CD4-positive, alpha-beta T cell treated with Interleukin-15 for 4 hours (primary cell): ENCODE results near the gene STK38.
"Not testable (repeated sequence)": the region's sequence is repeated elsewhere in the genome, so short reads cannot be mapped to it uniquely, and the experiment has no call there.

ENCODE experiments used
- DNase-seq: peaks from one replicate; pipeline ENCODE4 v3.0.0-alpha.2; 2020; ENCODE audit warnings: low spot score

Gene STK38

DNA sequence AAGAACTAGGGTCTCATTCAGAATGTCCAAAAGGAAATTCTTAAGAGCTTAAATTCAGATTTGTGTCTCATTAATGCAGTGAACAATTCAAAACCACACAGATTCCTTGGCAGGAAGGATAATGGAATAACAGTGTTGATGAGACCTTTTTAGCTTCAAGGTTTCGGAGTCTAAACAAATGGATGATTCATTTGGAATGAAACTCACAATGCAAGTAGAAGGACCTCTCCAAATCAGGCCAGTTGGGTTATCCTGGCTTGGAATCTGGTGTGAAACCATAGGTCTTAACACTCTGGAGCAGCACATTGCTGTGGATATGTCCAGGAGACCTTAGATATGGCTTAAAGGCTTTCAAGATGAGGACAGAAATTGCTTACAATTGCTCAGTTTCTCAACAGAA, 59.6 kb downstream of the STK38 start:
- no peak for DNase-seq

DNA sequence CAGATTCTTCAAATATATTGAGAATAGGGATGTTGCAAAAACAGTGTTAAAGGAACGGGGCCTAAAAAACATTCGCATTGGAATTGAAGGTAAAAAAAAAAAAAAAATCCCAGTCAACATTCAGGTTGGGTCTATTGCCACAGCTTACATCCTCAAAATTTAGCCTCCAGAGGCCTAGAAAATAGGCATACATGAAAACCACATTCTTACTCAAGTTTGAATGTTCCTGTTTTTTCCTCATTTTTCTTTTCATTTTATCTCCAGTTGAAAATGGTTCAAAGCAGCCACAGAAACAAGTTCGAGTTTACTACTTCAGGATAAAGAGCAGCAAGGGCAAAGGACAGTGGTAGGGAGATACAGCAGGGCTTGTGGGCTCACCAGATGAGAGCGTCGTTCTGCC, 62.5 kb downstream of the STK38 start:
- DNase-seq = no peak

DNA sequence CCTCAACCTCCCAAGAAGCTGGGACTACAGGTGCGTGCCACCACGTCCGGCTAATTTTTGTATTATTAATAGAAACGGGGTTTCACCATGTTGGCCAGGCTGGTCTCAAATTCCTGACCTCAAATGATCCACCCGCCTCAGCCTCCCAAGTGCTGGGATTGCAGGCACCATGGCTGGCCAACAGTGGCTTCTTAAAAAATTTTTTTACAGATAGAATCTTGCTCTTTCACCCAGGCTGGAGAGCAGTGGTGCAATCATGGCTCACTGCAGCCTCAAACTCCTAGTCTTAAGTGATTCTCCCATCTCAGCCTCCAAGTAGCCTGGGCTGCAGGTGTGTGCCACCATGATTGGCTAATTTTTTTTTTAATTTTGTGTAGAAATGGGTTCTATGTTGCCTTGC, 64.0 kb downstream of the STK38 start:
- DNase-seq = not testable (repeated sequence)

DNA sequence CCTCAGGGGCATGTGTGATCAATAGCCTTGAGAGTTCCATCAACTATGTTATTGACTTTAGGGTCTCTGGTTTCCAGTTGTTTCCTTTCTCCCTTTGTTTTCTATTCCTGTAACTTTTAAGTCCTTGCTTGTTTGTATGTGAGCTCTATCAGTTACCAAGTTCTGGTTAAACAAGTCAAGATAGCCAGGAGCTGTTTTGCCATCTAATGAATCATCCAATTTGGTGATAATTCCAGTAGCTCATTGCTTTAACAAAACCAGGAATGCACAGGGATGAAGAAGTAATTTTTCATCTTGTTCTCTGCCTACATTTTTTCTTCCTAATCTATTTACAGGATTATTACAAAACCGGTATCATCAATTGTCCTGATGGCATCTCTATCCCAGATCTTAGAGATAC, 68.0 kb downstream of the STK38 start:
- no peak for DNase-seq

DNA sequence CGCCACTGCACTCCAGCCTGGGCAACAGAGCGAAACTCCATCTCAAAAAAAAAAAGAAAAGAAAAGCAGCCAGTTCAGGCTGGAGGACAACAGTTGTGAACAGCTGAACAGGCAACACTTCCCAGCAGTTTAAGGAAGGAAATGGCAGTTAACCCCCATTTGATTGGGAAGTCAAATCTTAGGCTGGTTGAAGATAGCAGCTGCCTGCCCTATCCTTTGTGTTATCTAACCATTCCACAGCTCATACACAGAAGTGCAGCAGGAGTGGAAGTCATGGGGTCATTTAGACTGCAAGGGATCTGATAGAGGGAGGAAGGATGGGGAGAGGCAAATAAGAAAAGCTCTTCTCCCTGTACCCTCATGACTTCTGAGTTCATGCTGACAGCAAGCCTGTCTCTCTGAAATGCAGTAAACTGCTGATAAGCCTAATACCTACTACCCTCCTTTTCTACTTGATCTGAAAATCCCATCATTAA, 69.2 kb downstream of the STK38 start:
- no peak for DNase-seq

DNA sequence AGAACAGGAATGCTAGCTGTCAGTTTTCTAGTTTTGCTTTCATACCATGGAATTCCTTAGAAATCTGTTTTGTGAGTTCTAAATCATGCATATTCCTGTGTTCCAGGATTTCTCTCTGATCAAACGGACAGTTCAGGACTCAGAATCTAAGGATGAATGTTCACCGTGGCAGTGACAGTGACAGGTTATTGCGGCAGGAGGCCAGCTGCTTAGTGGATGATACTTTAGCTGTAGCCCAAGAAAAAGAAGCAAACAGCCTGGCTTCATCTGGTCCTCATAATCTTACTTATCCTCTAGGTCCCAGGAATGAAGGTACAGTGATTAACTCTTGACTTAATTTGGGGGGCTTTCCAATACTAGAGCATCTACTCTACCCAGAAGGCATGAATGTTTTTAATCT, 77.3 kb downstream of the STK38 start:
- DNase-seq = no peak

DNA sequence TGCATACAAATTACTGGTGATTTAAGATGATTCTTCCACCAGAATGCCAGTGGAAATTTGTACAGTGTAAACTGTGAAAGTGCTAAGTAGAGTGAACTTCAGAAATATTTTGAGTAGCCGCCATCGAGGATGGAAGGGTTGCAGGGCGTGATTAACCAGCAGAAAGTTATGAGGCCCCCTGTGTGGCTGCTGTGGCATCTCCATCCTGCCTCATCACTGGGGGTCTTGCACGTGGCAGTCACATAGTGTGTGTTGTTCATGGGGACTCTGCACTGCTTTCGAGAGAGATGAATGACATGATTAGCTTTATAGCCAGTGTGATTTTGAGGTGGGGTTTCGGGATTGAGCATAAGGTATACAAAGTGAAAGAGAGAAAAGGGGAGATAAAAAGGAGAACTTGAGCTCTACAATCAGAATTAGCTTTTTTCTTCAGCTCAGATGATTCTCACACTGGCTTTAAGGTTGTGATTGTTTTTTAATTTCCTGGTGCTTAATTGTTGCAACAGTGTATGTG, 78.1 kb downstream of the STK38 start:
- DNase-seq = no peak

DNA sequence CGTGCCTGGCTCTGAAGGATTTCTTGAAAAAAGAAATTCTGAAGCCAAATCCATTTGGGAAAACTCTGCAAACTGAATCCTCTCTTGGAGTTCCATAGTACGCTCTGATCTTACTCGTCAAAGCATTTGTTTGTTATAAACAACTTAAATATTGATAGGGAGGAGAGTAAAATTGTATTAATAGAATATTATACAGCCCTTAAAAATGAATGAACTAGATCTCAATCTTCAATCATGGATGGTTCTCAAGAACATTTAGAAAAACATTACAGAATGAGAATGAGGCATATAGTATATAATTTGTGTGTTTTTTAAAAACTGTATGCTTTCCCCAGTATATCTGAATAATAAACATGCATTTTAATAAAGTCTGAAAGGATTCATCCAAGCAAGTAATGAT, 79.7 kb downstream of the STK38 start:
- no peak for DNase-seq

DNA sequence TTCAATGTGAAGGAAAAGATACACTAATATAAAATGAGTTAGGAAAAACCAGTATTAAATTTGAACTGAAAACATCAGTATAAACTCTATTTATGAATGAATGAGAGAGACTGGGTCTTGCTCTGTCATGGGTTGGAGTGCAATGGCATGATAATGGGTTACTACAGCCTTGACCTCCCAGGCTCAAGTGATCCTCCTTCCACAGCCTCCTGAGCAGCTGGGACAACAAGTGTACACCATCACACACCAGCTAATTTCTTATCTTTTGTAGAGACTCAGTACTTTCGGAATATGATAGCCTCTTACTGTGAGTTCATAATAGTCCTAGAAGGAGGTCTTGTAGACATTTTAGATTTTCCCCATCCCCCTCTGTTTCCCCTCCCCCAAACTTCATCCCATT, 83.0 kb downstream of the STK38 start:
- no peak for DNase-seq

DNA sequence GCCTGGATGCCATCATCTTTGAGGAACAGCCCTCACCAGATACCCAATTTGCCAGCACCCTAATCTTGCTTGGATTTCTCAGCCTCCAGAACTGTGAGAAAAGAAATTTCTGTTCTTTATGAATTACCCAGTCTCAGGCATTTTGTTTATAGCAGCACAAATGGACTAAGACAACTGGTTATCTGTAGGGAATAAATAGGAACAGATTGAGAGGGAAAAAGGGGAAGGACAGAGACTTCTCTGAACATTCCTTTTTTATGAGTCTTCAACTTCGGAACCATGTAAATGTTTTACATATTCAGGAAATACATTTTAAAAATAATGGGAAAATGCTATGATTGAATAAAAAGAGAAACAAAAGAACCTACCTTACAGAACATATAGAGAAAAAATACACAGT, 83.6 kb downstream of the STK38 start:
- DNase-seq = no peak

DNA sequence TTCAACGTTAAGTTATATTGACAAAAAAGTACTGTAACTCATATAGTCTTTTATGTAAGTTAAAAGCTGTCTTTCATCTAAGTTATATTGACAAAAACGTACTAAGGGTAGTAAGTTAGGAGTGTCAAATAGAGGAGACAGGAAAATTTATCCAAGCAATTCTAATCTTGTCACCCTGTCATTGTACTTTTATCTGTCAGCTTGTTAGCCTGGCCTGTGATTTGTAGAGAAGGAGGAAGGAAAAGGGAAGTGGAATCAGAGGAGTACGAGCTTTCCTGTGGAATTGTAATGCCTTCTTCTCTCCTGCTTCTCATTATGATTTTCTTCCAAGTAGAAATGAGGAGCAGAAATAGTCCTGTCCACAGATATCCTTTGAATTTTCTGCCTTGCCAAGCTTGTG, 85.6 kb downstream of the STK38 start:
- no peak for DNase-seq

DNA sequence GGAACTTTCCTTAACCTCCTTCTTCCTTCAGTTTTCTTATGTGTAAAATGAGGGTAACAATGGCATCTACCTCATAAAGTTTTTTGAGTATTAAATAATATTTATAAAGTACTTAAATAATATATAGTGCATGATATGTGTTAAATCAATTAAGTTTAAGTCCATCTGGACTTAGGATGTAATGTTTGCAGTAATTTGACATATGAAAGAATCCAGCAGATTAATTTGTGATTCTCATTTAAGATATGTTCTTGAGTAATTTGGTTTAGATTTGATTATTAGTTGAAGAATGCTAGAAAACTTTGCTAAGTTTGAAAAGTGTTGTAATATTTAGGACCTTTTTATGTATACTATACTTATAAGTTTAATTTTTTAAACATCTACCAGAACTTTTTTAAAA, 86.4 kb downstream of the STK38 start:
- no peak for DNase-seq

DNA sequence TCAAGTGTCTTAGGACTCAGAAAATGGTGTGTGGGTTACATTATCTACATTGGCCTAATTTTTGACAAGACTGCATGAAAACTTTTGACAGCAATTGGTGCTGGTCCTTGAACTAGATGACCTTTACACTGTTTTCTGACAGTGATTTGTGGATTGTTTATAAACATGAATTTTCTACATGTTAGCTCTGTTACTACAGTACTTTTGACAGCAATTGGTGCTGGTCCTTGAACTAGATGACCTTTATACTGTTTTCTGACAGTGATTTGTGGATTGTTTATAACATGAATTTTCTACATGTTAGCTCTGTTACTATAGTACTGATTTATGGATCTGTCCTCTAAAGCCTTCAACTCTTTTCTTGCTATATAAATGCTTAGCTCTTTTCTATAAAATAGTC, 87.8 kb downstream of the STK38 start:
- no peak for DNase-seq

DNA sequence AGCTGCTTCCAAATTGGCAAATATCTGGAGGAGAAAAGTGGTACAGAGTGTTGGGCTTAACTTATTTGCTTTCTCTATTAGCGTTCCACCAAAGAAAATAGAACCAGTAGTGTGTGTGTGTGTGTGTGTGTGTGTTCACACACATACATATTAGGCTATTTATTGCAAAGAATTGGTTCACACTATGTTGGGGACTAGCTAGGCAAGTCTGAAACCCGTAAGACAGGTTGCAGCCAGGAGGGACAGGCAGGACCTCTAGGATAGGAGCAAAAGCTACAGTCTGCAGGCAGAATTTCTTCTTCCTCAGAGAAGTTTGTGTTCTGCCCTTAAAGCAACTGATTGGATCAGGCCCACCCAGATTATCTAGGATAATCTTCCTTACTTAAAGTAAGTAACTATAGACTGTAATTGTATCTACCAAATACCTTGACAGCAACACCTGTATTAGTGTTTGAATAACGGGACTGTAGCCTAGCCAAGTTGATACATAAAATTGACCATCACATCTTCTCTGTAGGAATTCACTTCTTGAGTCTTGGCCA, 91.7 kb downstream of the STK38 start:
- no peak for DNase-seq

DNA sequence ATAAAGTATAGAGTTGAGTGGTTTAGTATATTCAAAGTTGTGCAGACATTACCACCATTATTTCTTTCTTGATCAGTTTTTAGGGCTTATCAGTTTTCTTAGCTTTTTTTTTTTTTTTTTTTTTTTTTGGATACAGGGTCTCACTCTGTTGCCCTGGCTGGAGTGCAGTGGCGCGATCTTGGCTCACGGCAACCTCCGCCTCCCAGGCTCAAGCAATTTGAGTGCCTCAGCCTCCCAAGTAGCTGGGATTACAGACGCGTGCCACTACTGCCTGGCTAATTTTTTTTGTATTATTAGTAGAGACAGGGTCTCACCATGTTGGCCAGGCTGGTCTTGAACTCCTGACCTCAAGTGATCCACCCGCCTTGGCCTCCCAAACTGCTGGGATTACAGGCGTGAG, 94.4 kb downstream of the STK38 start:
- DNase-seq = not testable (repeated sequence)

DNA sequence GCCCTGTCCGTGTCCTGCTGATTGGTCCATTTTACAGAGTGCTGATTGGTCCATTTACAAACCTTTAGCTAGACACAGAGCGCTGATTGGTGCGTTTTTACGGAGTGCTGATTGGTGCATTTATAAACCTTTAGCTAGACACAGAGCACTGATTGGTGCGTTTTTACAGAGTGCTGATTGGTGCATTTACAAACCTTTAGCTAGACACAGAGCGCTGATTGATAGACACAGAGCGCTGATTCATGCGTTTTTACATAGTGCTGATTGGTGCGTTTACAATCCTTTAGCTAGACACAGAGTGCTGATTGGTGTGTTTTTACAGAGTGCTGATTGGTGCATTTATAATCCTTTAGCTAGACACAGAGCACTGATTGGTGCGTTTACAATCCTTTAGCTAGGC, 98.1 kb downstream of the STK38 start:
- DNase-seq = not testable (repeated sequence)

DNA sequence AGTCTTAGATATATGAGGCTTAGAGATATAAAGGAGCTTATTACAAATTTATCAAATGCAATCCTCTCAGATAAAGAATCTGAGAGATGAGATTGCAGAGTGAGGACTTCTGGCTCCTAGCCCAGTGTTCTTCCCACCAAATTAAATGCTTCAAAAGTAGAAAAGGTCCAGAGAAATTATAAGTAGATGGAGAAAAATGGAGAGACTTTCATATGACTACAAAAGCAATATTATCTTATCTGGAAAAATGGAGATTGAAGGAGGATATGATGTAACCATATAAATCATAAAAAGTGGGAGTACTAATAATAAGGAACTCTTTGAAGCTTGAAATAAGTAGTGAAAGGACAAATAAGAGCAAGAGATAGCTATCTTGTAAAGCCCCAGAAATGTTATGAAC, 101.7 kb downstream of the STK38 start:
- DNase-seq = no peak

DNA sequence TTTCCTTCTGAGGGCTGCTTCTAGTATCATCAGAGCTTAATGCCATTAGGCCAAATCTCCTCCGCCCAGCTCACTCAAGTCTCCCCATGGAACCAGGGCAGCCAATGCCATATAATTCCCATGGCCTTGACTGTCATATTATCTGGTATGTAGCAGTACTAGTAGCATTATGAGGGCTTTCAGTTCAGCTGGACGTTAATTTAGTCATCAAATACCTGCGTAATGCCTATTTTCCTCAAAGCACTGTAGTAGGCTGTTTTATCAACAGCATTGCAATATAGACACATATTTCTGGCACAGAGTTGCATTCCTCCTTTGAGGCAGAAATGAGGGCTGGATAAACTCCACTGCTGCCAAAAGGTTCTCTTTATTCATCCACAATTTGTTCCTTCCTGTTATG, 102.8 kb downstream of the STK38 start:
- no peak for DNase-seq
